Transverse colon (tissue), 4 donors: ENCODE data around the gene SF3A1. TPM values are rescaled to one million over a fixed set of nuclear protein-coding genes. Genes with fewer than 3 reads are reported as not detected.

ENCODE experiments used
- DNase-seq: peaks from one replicate; pipeline ENCODE4 v3.0.0-alpha.2; 2019
- H3K27ac ChIP-seq, 4 donors: fragments of 200-600 bp; sonication (generic); 2 replicates each; pipeline ENCODE4 v1.5.1; 2016 to 2018; ENCODE audit warnings: inconsistent platforms in 4 of 4
- H3K27me3 ChIP-seq: fragments of 200-600 bp; sonication (generic); 2 replicates; pipeline ENCODE4 v1.5.1; 2017; ENCODE audit warnings: inconsistent platforms
- H3K36me3 ChIP-seq, 4 donors: fragments of 200-600 bp; sonication (generic); 2 replicates each; pipeline ENCODE4 v1.5.1; 2017 to 2019; ENCODE audit warnings: inconsistent platforms in 4 of 4
- H3K4me1 ChIP-seq, 4 donors: fragments of 200-600 bp; sonication (generic); 2 replicates each; pipeline ENCODE4 v1.5.1; 2017 to 2020; ENCODE audit warnings: inconsistent platforms in 4 of 4
- H3K4me3 ChIP-seq, 4 donors: fragments of 200-600 bp; sonication (generic); 1 replicate in 1 of 4; 2 replicates in 3 of 4; pipeline versions ENCODE4 v1.5.1 to v1.6.1; 2017 to 2019; ENCODE audit warnings: inconsistent platforms in 4 of 4
- H3K9me3 ChIP-seq, 2 donors: fragments of 200-600 bp; sonication (generic); 2 replicates each; pipeline ENCODE4 v1.5.1; 2017 to 2019; ENCODE audit warnings: inconsistent platforms in 2 of 2
- EP300 ChIP-seq: sonication (generic); formaldehyde crosslinking; IDR thresholded peaks from one replicate; pipeline ENCODE4 v1.6.1; 2017; ENCODE audit warnings: antibody characterized with exemption, low read depth
- POLR2A ChIP-seq: fragments of 450-650 bp; IDR thresholded peaks from one replicate; pipeline ENCODE4 v1.6.1; 2016; ENCODE audit warnings: antibody characterized with exemption, mild to moderate bottlenecking, moderate library complexity
- POLR2AphosphoS5 ChIP-seq, 3 donors: sonication (generic); formaldehyde crosslinking; IDR thresholded peaks; one replicate each; pipeline ENCODE4 v1.6.1; 2016; ENCODE audit warnings: antibody characterized with exemption in 3 of 3
- WGBS, 2 donors: methylation state at CpG; one replicate each; pipeline ENCODE4 v1.1.5; 2018; ENCODE audit warnings: low coverage in 1 of 2; 5-methylcytosine and 5-hydroxymethylcytosine counted together
- in situ Hi-C, 4 donors: fragments of 200-750 bp; cut with MboI; loops; one replicate each; pipeline versions ENCODE4 v1.15.0 to v1.15.1; 2017; ENCODE audit warnings: low sequenced_read_pairs in 3 of 4, low pct_ligation_motif_present in 1 of 4, low pct_unique_long_range_greater_than_20kb in 1 of 4
- intact Hi-C: fragments of 100-400 bp; cut with DNase I; formaldehyde crosslinking; loops from one replicate; pipeline ENCODE4 v1.15.1; 2023; ENCODE audit warnings: low total_unique reads
- total RNA-seq, 4 donors: library from RNA; depleted of rRNA; stranded (reverse); fragments of >200 nt; gene quantifications; one replicate each; pipeline ENCODE4 v1.1.0, GENCODE V29; 2016
- TF ChIP-seq, protein P1 (sequence below), 5 experiments: fragments of 200-600 bp in 3 of 5; fragments of 450-650 bp in 2 of 5; sonication (generic) in 3 of 5; IDR thresholded peaks; 1 replicate in 2 of 5; 2 replicates in 3 of 5; pipeline ENCODE4 v1.5.1; 2016 to 2017; ENCODE audit warnings: antibody characterized with exemption in 5 of 5, inconsistent platforms in 3 of 5, mild to moderate bottlenecking in 2 of 5, moderate library complexity in 1 of 5

Gene SF3A1
- total RNA-seq, 4 donors from 2014 or later: 73.2 to 664 (median 99.3) TPM

- peaks cover 0 to 40% (median 23%) of the 10 kb centered on the region in 4 donors for H3K36me3 ChIP-seq
- 92% methylated on average over 11 of the region's 11 CpGs; no CpG with 5 or more reads in 1 of the 2 donors for WGBS, 2 donors
Measured at GRCh38 chr22:30294830-30295229, 61.9 kb downstream of the SF3A1 start.

GRCh38 chr22:30294066-30294465, 62.6 kb downstream of the SF3A1 start:
- DNase-seq: no peak
- intact Hi-C loops (no loop called here), in situ Hi-C loops (loop anchor here in 1 of 4 donors (25.0 kb wide), 1 partner anchor 93 kb away; the partner anchor contains the start of genes RNF215 and SEC14L2)
- no peaks in the 10 kb centered on the region for H3K9me3 ChIP-seq
- no peak overlapping the region for H3K27ac ChIP-seq
- peaks cover 0 to 40% (median 21%) of the 10 kb centered on the region in 4 donors for H3K36me3 ChIP-seq
- H3K4me3 ChIP-seq: no peak overlapping the region
- TF ChIP-seq EP300: no peak
- TF ChIP-seq POLR2A: no peak
- TF ChIP-seq POLR2AphosphoS5 (IDR thresholded peaks at IDR 0.05): no peak
- TF ChIP-seq, protein P1, sequence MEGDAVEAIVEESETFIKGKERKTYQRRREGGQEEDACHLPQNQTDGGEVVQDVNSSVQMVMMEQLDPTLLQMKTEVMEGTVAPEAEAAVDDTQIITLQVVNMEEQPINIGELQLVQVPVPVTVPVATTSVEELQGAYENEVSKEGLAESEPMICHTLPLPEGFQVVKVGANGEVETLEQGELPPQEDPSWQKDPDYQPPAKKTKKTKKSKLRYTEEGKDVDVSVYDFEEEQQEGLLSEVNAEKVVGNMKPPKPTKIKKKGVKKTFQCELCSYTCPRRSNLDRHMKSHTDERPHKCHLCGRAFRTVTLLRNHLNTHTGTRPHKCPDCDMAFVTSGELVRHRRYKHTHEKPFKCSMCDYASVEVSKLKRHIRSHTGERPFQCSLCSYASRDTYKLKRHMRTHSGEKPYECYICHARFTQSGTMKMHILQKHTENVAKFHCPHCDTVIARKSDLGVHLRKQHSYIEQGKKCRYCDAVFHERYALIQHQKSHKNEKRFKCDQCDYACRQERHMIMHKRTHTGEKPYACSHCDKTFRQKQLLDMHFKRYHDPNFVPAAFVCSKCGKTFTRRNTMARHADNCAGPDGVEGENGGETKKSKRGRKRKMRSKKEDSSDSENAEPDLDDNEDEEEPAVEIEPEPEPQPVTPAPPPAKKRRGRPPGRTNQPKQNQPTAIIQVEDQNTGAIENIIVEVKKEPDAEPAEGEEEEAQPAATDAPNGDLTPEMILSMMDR (IDR thresholded peaks at IDR 0.05): no peak
- peaks cover 17 to 38% (median 29%) of the 10 kb centered on the region in 4 donors for H3K4me1 ChIP-seq
- WGBS, 2 donors: 91% methylated on average over 9 of the region's 9 CpGs; no CpG with 5 or more reads in 1 of the 2 donors
- no peaks in the 10 kb centered on the region for H3K27me3 ChIP-seq

More at GRCh38 chr22:30294830-30295229, 61.9 kb downstream of the SF3A1 start:
- H3K9me3 ChIP-seq: no peaks in the 10 kb centered on the region
- TF ChIP-seq POLR2A: no peak
- TF ChIP-seq, protein P1 (IDR thresholded peaks at IDR 0.05): no peak
- no peak for TF ChIP-seq EP300
- TF ChIP-seq POLR2AphosphoS5 (IDR thresholded peaks at IDR 0.05): no peak
- no peak overlapping the region for H3K27ac ChIP-seq
- peaks cover 17 to 39% (median 32%) of the 10 kb centered on the region in 4 donors for H3K4me1 ChIP-seq
- H3K4me3 ChIP-seq: no peak overlapping the region
- in situ Hi-C loops (loop anchor here in 1 of 4 donors (25.0 kb wide), 1 partner anchor 92 kb away; the partner anchor contains the start of genes RNF215 and SEC14L2), intact Hi-C loops (no loop called here)
- DNase-seq: no peak
- H3K27me3 ChIP-seq: no peaks in the 10 kb centered on the region

DNA sequence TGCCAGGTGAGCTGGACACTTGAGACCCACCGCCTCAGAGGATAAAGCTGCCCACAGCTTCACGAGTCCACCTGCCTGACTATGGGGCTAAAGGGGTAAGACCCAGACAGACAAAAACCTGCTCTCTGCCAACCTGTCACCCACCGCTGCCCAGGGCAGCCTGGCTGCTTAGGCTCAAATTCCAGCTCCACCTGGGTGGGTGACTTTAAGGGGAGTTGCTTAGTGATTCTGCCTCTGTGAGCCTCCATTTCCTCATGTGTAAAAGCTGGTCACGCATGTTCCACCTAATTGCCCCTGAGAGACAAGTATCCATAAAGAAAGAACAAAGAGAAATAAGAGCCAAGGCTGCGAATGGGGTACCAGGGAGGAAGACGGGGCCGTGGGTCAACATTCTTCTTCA, 63.7 kb downstream of the SF3A1 start:
- H3K36me3 ChIP-seq: peaks cover 0 to 40% (median 19%) of the 10 kb centered on the region in 4 donors

More for the DNA sequence above, 63.7 kb downstream of the SF3A1 start:
- in situ Hi-C loops (loop anchor here in 1 of 4 donors (25.0 kb wide), 1 partner anchor 94 kb away; the partner anchor contains the start of genes RNF215 and SEC14L2), intact Hi-C loops (no loop called here)
- Histone ChIP-seq H3K4me3 (no peak overlapping the region), H3K27me3 (no peaks in the 10 kb centered on the region), H3K9me3 (no peaks in the 10 kb centered on the region), H3K4me1 (peaks cover 24 to 37% (median 31%) of the 10 kb centered on the region in 4 donors), H3K27ac (no peak overlapping the region)
- TF ChIP-seq EP300 (no peak), POLR2A (no peak), POLR2AphosphoS5 (IDR thresholded peaks at IDR 0.05) (no peak)
- TF ChIP-seq, protein P1 (IDR thresholded peaks at IDR 0.05): no peak
- 91% methylated on average over 7 of the region's 7 CpGs; no CpG with 5 or more reads in 1 of the 2 donors for WGBS, 2 donors
- DNase-seq: no peak
